Activated T-cell treated with anti-CD3 and anti-CD28 coated beads for 48 hours (primary cell): ENCODE results near the gene PREX1.
"Not testable (repeated sequence)": the region's sequence is repeated elsewhere in the genome, so short reads cannot be mapped to it uniquely, and the experiment has no call there.

Experiments used
- DNase-seq: peaks from one replicate; pipeline ENCODE4 v3.0.0-alpha.2; 2020; ENCODE audit warnings: low read depth

The PREX1 gene

DNA sequence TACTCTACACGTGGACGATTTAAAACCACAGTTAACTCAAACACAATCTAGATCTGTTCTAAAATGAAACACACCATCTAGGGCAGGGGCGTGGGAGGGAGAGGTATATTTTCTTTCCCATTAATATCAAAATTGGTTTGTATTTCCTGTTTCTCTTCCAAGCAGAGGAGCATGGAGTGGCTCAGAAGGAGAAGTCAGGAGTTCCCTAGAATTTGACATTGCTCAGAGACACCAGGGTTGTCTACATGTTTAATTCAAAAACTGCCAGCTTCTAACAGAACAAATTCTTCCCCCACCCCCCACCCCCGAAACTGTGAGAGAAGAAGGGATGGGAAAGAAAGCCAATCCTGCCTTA, 2.3 kb downstream of the PREX1 start:
- DNase-seq, result no peak

DNA sequence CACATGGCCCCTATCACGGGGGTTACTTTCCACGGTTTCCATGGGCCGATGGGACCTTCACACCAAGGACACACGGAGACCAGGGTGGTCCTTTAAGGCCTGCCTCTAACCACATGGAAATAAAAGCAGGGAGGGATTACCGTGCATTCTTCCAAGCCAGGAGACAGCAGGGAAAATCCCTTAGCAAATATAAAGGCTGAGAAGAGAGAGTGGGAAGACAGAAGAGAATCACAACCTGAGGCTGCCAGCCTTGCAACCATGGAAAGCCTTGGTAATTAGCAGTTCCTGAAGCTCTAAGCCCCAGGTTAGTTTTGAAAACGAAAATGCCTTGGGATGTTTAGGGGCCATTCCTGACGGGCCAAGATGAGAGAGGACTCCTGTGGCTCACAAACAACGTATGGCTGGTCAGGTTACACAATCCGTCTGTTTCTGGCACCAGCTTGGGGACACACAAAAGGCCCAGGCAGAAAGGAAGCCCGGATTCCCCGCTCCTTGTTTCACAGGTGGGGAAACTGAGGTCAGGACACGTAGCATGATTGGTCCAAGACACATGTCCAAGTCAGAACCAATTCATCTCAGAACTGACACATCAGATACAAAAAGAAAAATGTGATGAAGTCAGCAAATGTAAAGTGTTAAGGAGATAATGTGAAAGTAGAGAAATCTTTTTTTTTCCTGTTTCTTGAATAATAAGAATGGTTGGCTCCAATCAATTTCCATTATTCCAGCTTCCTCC, 2.8 kb downstream of the PREX1 start:
- no peak for DNase-seq

DNA sequence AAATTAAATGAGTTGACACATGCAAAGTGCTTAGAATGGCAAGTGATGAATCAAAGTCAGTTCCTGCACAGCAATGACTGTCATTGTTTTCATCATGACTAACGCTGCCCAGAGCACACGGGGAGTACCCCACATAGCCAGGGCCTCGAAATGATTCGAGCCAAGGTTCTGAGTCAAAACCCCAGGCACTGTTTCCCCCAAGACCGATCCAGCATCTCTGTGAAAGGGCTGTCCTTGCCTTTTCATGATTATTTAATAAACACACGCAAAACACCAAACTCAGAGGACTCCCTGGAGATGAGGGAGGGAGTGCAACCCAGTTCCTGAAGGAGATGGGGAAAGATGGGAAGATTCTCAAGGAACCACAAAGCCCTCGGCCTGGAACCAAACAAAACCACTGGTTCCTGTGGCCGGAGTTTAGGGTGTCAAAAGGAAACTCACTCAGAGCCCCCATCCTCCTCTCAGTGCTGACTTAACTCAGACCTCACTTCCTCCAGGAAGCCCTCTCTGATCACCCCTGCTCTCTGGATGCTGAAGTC, 3.8 kb downstream of the PREX1 start:
- DNase-seq, result peak; percentile 61

DNA sequence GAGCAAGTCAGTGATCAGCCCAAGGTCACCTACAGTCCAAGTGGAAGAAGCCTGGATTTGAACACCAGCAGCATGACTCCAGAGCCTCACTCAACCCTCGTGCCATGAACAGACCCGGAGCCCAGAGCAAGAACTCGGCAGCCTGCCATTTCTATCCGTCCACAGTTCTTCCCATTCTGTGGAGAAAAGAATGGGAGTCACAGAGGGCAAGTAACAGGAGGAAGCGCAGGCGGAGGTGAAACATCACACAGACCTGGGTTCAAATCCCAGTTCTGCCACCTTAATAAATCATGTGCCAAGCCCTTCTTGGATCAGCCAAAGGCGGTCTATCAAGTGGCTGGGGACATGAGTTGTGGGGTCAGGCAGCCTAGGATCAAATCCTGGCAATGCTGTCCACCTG, 4.3 kb downstream of the PREX1 start:
- no peak for DNase-seq

GRCh38 chr20:48822879-48823385, 4.9 kb downstream of the PREX1 start:
- no peak for DNase-seq

DNA sequence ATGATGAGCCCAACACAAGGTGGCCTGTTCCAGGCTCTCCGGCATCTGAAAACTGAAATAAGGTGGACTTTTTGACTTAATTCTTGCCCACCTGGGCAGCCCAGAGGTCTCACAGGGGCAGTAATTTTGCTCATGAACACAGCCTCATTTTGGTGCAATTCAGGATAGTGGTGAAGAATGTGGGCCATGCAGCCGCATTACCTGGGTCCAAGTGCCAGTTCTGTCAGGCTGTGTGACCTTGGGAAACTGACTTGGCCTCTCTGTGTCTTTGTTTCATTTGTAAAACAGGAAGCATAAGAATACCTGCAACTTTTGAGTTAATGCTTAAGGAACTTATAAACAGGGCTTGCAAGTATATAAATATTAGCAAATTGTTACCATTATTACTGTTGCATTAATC, 5.6 kb downstream of the PREX1 start:
- no peak for DNase-seq

DNA sequence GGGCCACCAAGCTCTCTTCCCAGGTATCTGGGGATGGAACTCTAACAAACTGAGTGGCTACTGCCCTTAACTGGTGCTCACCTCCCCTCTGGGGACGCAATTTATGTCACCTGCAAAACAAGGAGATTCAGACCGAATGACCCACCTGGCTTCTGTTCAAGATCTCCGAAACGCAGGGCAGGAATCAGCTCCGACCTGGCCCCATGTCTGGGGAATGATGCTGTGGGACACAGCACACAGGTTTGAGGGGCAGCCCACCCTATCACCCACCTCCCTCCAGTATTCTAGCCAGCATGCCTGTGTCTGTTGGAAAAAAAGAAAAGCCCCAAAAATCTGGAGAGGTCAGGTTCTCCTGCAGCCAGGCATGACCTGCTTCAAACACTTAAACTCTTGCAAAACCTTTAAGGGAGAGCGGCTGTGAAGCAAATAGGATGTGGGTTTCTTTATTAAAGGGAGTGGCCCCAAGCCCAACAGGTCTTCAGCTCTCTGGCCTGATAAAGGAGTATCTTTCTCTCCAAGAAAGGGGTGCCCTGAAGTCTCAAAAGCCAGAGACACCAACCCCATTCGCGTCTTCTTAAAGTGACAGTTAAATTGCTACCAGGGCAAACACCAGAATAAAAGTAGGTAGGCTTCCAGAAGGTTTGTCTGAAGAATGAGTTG, 6.4 kb downstream of the PREX1 start:
- no peak for DNase-seq

DNA sequence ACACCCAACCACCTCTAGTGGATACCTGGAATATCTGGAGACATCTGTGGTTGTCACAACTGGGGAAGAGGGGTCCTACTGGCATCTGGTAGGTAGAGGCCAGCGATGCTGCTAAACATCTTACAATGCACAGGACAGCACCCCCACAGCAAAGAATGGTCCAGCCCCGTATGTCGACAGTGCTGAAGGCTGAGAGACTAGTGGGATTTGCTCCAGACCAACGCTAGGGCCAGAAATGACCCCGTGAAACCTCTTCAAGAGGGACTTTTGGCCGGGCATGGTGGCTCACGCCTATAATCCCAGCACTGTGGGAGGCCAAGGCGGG, 7.2 kb downstream of the PREX1 start:
- no peak for DNase-seq

- DNase-seq, result no peak
These were observed 7.8 kb downstream of the PREX1 start for GRCh38 chr20:48819821-48820648.

DNA sequence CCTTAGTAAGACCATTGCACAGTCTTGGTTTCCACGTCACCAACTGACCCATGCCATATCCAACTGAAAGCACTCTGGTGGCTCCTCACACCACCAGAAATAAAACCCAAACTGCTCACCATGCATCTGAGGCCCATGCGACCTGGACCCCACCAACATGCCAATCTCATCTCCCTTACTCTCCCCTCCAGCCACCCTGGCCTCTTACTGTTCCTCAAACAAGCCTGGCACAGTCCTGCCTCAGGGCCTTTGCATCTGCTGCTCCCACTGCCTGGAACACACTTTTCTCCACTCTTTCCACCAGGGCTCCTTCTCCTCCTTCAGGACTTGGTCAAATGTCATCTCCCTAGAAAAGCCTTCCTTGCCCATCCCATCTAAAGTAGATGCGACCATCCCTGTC, 8.7 kb downstream of the PREX1 start:
- no peak for DNase-seq

DNA sequence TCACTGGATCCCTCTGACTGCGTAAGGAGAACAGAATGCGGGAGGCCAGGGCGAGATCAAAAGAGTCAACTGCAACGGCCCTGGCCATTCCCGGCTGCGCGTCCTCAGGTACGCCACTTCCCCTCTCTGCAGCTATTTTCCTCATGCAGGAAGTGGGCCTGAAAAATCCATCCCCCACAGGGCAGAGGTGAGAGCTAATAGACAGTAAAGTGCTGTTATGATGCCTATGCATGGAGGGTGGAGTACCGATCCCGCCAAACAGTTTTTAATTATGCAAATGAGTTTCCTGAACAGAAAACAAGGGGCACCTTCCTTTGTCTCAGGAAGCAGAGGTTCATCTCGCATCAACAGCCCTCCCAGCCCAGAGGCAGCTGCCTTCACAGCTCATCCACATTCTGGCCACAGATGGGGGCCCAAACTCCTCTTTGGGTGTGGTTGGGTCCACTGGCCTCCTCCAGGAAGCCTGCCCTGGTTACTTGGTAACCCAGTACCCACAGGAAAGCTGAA, 9.3 kb downstream of the PREX1 start:
- DNase-seq, result no peak

- DNase-seq, result no peak
These were observed 9.8 kb downstream of the PREX1 start for GRCh38 chr20:48818031-48818370.

- DNase-seq, result no peak
These were observed 10.3 kb downstream of the PREX1 start for GRCh38 chr20:48817367-48818030.

GRCh38 chr20:48816282-48817205, 11.3 kb downstream of the PREX1 start:
- no peak for DNase-seq

- DNase-seq, result no peak
These were observed 12.3 kb downstream of the PREX1 start for GRCh38 chr20:48815537-48815936.

GRCh38 chr20:48814633-48815032, 13.2 kb downstream of the PREX1 start:
- no peak for DNase-seq

DNA sequence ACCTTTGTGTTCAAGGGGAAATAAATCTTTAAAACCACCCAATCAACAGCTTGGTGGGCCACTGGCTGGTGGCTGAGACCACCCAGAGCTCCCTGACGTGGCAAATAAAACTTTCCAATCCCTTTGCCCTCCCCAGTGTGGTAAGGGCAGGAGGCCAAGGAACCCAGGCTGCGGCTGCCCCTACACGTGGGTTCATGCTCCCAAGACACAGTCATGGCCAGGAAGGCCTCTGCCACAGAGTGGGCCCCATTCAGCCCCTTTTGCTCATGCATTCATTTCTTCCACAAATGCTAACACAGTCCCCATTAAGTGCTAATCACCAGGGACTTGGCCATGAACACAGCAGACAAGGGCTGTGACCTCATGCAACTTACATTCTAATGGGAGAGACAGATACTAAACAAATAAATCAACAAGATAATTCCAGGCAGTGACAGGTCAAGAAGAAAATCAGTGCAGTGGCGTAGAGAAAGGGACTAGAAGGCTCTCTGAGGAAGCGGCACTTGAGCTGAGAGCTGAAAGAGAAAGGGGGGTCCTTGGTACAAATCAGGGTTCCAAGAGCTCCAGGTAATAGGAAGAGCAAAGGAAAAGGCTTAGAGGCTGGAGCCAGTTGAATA, 13.8 kb downstream of the PREX1 start:
- DNase-seq, result no peak

DNA sequence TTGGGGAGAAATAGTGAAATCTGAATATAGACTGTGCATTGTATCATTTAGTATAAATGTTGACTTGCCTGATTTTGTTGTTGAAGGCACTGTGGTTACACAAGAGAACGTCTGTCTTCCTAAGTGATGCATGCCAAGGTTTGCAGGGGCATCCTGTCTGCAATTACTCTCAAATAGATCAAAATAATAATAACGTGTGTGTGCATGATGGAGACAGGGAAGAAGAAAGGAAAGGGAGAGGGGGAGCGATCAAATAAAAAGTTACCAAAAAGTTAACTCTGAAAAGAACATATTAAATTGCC, 14.4 kb downstream of the PREX1 start:
- DNase-seq, result no peak

- DNase-seq, result no peak
These were observed 15.0 kb downstream of the PREX1 start for GRCh38 chr20:48812600-48813445.

GRCh38 chr20:48812114-48812513, 15.7 kb downstream of the PREX1 start:
- DNase-seq, result not testable (repeated sequence)
